ENCODE results near the gene CYBRD1.

- TF ChIP-seq CTCF (IDR thresholded peaks at IDR 0.05) (no peak), EP300 (IDR thresholded peaks at IDR 0.05) (no peak)
These were observed 56.0 kb downstream of the CYBRD1 start for GRCh38 chr2:171578127-171578803.

Data from ovary (tissue), 3 donors.